Upper lobe of left lung (tissue), 4 donors: ENCODE data around the gene MRAP.

Source experiments
- CTCF ChIP-seq, 6 experiments: fragments of 450-650 bp in 4 of 6; fragments of 200-600 bp in 2 of 6; sonication (generic) in 2 of 6; IDR thresholded peaks; one replicate each; pipeline ENCODE4 v1.5.1; 2016 to 2019; ENCODE audit warnings: antibody characterized with exemption in 6 of 6
- EP300 ChIP-seq, 4 donors: sonication (generic); formaldehyde crosslinking; IDR thresholded peaks; one replicate each; pipeline ENCODE4 v1.5.1; 2017; ENCODE audit warnings: antibody characterized with exemption in 4 of 4, control low read depth in 2 of 4
- POLR2A ChIP-seq, 4 donors: fragments of 450-650 bp; IDR thresholded peaks; one replicate each; pipeline ENCODE4 v1.5.1; 2016 to 2017; ENCODE audit warnings: antibody characterized with exemption in 4 of 4, mild to moderate bottlenecking in 2 of 4
- POLR2AphosphoS5 ChIP-seq, 2 donors: sonication (generic); formaldehyde crosslinking; IDR thresholded peaks; one replicate each; pipeline ENCODE4 v1.5.1; 2017; ENCODE audit warnings: antibody characterized with exemption in 2 of 2

DNA sequence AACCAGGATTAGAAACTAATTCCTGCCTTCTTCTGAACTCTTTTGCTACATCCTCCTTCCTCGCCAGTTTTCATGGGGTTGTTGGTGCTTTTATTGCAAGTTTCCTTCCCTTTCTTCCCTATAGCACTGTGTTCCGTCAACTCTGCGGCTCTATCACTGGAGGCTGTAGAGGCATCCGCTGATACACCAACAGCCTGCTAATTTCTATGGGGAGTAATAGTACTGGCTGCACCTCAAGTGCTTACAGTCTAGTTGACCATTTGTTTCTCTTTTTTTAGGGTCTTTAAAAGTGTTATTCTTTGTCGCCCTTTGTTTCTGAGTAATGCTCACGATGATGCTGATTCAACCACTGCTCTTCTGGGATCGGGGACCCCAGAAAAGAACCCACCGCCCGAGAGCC, 20.6 kb upstream of the MRAP start:
- TF ChIP-seq CTCF (IDR thresholded peaks at IDR 0.05) = no peak
- no peak for TF ChIP-seq POLR2A (IDR thresholded peaks at IDR 0.05)
- TF ChIP-seq POLR2AphosphoS5 (IDR thresholded peaks at IDR 0.05) = no peak
- TF ChIP-seq EP300 (IDR thresholded peaks at IDR 0.05) = no peak
